HEK293 (cell line): ENCODE data around the gene RBMS3.

Experiments used
- CTCF ChIA-PET: fragments of 350-600 bp; formaldehyde crosslinking; extraction: SDS; loops from one replicate; lab custom pipeline; 2021; ENCODE audit warnings: antibody characterized with exemption; lab: Yijun Ruan, JAX
- POLR2A ChIA-PET: fragments of 300-600 bp; formaldehyde crosslinking; extraction: SDS; loops from one replicate; lab custom pipeline; 2020; ENCODE audit warnings: antibody characterized with exemption, inconsistent platforms; lab: Yijun Ruan, JAX
- H3K27ac ChIP-seq: fragments of 200-500 bp; sonication (Bioruptor generic); 2 replicates; pipeline ENCODE4 v1.5.1; 2014; ENCODE audit warnings: low read depth, low read length, control low read depth, inconsistent platforms; ENCODE audit errors: extremely low read depth
- H3K36me3 ChIP-seq, 2 experiments: fragments of 200-500 bp in 1 of 2; sonication (Bioruptor generic) in 1 of 2; 1 replicate in 1 of 2; 2 replicates in 1 of 2; pipeline ENCODE4 v1.5.1; 2014 to 2017; ENCODE audit warnings: inconsistent platforms in 2 of 2, low read length in 2 of 2; ENCODE audit not compliant: control insufficient read depth in 2 of 2, insufficient read depth in 1 of 2
- H3K4me1 ChIP-seq: fragments of 200-500 bp; sonication (Bioruptor generic); 2 replicates; pipeline ENCODE4 v1.5.1; 2014; ENCODE audit warnings: mild to moderate bottlenecking, low read length, inconsistent platforms; ENCODE audit not compliant: control insufficient read depth, insufficient read depth
- H3K4me3 ChIP-seq: 2 replicates; pipeline ENCODE4 v1.5.1; 2011; ENCODE audit warnings: low read depth, mild to moderate bottlenecking, control low read depth, low read length, moderate library complexity
- H3K9me3 ChIP-seq: fragments of 200-500 bp; sonication (Bioruptor generic); 2 replicates; pipeline ENCODE4 v1.5.1; 2014; ENCODE audit warnings: low read depth, low read length, inconsistent platforms; ENCODE audit not compliant: control insufficient read depth, insufficient read depth
- GLI4 ChIP-seq: fragments of 450-650 bp; formaldehyde crosslinking; IDR thresholded peaks from 2 replicates; pipeline ENCODE4 v1.5.1; 2016; ENCODE audit warnings: missing biosample characterization, missing genetic modification characterization
- KLF16 ChIP-seq: fragments of 450-650 bp; formaldehyde crosslinking; IDR thresholded peaks from 2 replicates; pipeline ENCODE4 v1.5.1; 2017; ENCODE audit warnings: missing biosample characterization, missing genetic modification characterization
- MEIS1 ChIP-seq: sonication (generic); formaldehyde crosslinking; IDR thresholded peaks from 2 replicates; pipeline ENCODE4 v1.8.1; 2022; ENCODE audit warnings: missing genetic modification reagents, mild to moderate bottlenecking, borderline replicate concordance
- OVOL3 ChIP-seq: fragments of 450-650 bp; formaldehyde crosslinking; IDR thresholded peaks from 2 replicates; pipeline ENCODE4 v1.5.1; 2016; ENCODE audit warnings: missing biosample characterization, missing genetic modification characterization
- SP2 ChIP-seq: fragments of 450-650 bp; formaldehyde crosslinking; IDR thresholded peaks from 2 replicates; pipeline ENCODE4 v1.5.1; 2016; ENCODE audit warnings: missing biosample characterization, missing genetic modification characterization
- TRIM28 ChIP-seq: IDR thresholded peaks from 2 replicates; pipeline ENCODE4 v1.6.1; 2011; ENCODE audit warnings: low read length, control low read depth, borderline replicate concordance
- ZBTB1 ChIP-seq: fragments of 450-650 bp; formaldehyde crosslinking; IDR thresholded peaks from 2 replicates; pipeline ENCODE4 v1.5.1; 2016; ENCODE audit warnings: missing biosample characterization, missing genetic modification characterization
- ZNF10 ChIP-seq: fragments of 450-650 bp; formaldehyde crosslinking; IDR thresholded peaks from 2 replicates; pipeline ENCODE4 v1.5.1; 2017; ENCODE audit warnings: missing biosample characterization, missing genetic modification characterization
- ZNF138 ChIP-seq: fragments of 450-650 bp; formaldehyde crosslinking; IDR thresholded peaks from 2 replicates; pipeline ENCODE4 v1.5.1; 2016; ENCODE audit warnings: missing biosample characterization, missing genetic modification characterization, borderline replicate concordance
- ZNF19 ChIP-seq: fragments of 450-650 bp; formaldehyde crosslinking; IDR thresholded peaks from 2 replicates; pipeline ENCODE4; 2016; ENCODE audit warnings: missing biosample characterization, missing genetic modification characterization, low read depth
- ZNF223 ChIP-seq: fragments of 450-650 bp; formaldehyde crosslinking; IDR thresholded peaks from 2 replicates; pipeline ENCODE4 v1.5.1; 2016; ENCODE audit warnings: missing biosample characterization, missing genetic modification characterization
- ZNF404 ChIP-seq: fragments of 450-650 bp; formaldehyde crosslinking; IDR thresholded peaks from 2 replicates; pipeline ENCODE4 v1.5.1; 2017; ENCODE audit warnings: missing biosample characterization, missing genetic modification characterization
- ZNF621 ChIP-seq: fragments of 450-650 bp; formaldehyde crosslinking; IDR thresholded peaks from 2 replicates; pipeline ENCODE4 v1.5.1; 2017; ENCODE audit warnings: missing biosample characterization, missing genetic modification characterization
- ZNF792 ChIP-seq: fragments of 450-650 bp; formaldehyde crosslinking; IDR thresholded peaks from 2 replicates; pipeline ENCODE4 v1.5.1; 2016; ENCODE audit warnings: missing biosample characterization, missing genetic modification characterization
- ZNF837 ChIP-seq: fragments of 450-650 bp; formaldehyde crosslinking; IDR thresholded peaks from 2 replicates; pipeline ENCODE4 v1.5.1; 2016; ENCODE audit warnings: missing biosample characterization, missing genetic modification characterization
- ZNF843 ChIP-seq: fragments of 450-650 bp; formaldehyde crosslinking; IDR thresholded peaks from 2 replicates; pipeline ENCODE4 v1.5.1; 2016; ENCODE audit warnings: missing biosample characterization, missing genetic modification characterization
- ZSCAN30 ChIP-seq: fragments of 450-650 bp; IDR thresholded peaks from 2 replicates; pipeline ENCODE4 v1.5.1; 2018; ENCODE audit warnings: missing biosample characterization, mild to moderate bottlenecking, missing genetic modification characterization, moderate library complexity
- ZXDB ChIP-seq: fragments of 450-650 bp; formaldehyde crosslinking; IDR thresholded peaks from 2 replicates; pipeline ENCODE4 v1.5.1; 2016; ENCODE audit warnings: missing biosample characterization, missing genetic modification characterization
- TF ChIP-seq, protein P1 (sequence below): fragments of 450-650 bp; IDR thresholded peaks from 2 replicates; pipeline ENCODE4 v1.5.1; 2018; ENCODE audit warnings: missing biosample characterization, missing genetic modification characterization
- TF ChIP-seq, protein P2 (sequence below): fragments of 450-650 bp; formaldehyde crosslinking; IDR thresholded peaks from 2 replicates; pipeline ENCODE4 v1.5.1; 2017; ENCODE audit warnings: missing biosample characterization, missing genetic modification characterization

The RBMS3 gene

DNA sequence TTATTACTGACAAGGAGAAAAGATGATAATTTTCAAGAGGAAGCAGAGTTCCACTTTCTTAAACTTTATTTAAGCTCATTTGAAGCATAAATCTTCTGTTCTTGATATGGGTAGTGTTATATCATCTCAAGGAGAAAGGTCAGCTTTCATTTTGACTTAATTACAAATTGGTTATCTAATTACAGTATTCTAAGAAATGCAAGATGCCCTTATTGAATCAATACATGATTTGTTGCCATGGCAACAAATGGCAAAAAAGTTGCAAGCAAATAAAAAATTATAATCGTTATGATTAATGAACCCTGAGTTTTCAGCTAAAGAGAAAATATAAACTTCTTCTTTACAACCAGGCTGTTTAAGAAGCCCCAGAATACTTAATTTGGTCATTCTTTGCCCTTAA is 622.7 kb downstream of the RBMS3 start (continued):
- TF ChIP-seq, protein P1, sequence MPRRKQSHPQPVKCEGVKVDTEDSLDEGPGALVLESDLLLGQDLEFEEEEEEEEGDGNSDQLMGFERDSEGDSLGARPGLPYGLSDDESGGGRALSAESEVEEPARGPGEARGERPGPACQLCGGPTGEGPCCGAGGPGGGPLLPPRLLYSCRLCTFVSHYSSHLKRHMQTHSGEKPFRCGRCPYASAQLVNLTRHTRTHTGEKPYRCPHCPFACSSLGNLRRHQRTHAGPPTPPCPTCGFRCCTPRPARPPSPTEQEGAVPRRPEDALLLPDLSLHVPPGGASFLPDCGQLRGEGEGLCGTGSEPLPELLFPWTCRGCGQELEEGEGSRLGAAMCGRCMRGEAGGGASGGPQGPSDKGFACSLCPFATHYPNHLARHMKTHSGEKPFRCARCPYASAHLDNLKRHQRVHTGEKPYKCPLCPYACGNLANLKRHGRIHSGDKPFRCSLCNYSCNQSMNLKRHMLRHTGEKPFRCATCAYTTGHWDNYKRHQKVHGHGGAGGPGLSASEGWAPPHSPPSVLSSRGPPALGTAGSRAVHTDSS (tag by site-specific recombination): no peak
- no peak for TF ChIP-seq ZNF621

DNA sequence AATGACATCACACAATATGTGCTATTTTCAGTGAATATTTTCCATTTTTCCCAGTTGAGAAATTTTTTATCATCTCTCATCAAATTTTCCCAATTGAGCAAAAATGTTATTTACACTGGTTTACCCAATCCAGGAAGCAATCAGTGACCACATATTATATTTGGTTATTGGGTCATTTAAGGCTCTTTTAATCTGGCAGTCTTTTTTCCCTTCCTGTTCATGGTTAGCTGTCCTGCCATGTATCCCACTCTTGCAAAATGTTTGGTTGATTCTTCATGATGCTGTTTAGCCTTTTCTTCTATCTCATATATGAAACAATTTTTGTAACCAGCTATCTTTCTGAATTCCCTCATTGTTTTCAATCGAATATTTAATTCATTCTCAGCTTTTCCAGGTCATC is 626.0 kb downstream of the RBMS3 start:
- H3K9me3 ChIP-seq: no peaks in the 10 kb centered on the region
- no peak overlapping the region for H3K27ac ChIP-seq
- POLR2A ChIA-PET: no interaction called here
- no peaks in the 10 kb centered on the region for H3K4me1 ChIP-seq
- CTCF ChIA-PET: no interaction called here
- H3K36me3 ChIP-seq: no peaks in the 10 kb centered on the region
- no peak overlapping the region for H3K4me3 ChIP-seq
- TF ChIP-seq ZNF792 (tag by site-specific recombination) (no peak), ZNF10 (tag by site-specific recombination) (no peak), ZNF19 (no peak), ZNF138 (tag by site-specific recombination) (no peak), ZNF223 (tag by site-specific recombination) (no peak), ZNF843 (tag by site-specific recombination) (no peak), TRIM28 (no peak), ZNF837 (no peak), ZNF621 (no peak), ZBTB1 (tag by site-specific recombination) (no peak), SP2 (tag by site-specific recombination) (no peak), ZXDB (no peak)

DNA sequence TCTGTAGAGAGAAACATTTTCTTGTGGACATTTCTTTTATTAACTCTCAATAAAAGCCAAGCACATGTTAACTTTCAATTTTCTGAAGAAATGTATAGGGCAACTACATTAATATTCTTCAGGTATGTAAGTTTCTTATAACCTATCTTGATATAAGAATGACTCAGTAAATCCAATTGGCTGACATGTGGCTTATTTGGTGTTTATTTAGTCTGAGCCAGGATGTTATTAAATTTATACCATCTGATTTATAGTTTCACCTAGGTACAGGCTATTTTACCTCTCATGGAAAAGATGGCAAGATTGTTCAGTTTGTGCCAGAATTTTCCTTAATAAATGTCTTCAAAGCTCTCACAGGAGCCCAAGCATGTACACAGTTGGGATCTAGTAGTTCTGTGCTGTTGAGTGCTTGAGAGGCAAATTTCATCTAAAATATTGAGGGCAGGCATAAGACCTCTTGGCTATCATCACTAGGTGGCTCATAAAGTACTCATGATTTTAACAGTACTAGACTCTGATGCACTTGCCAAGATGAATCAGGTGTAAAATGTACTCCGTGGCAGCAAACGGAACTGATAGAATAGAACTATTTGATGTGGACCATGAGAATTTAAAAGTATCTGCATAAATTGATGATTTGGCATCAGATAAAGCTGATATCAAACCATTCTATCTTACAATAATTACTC is 631.9 kb downstream of the RBMS3 start:
- no peak for TF ChIP-seq OVOL3 (tag by site-specific recombination)
- TF ChIP-seq KLF16 (tag by site-specific recombination): no peak
- no peak for TF ChIP-seq ZSCAN30
- TF ChIP-seq MEIS1 (CRISPR knock-in tag): no peak
- TF ChIP-seq ZNF404 (tag by site-specific recombination): no peak
- TF ChIP-seq, protein P2, sequence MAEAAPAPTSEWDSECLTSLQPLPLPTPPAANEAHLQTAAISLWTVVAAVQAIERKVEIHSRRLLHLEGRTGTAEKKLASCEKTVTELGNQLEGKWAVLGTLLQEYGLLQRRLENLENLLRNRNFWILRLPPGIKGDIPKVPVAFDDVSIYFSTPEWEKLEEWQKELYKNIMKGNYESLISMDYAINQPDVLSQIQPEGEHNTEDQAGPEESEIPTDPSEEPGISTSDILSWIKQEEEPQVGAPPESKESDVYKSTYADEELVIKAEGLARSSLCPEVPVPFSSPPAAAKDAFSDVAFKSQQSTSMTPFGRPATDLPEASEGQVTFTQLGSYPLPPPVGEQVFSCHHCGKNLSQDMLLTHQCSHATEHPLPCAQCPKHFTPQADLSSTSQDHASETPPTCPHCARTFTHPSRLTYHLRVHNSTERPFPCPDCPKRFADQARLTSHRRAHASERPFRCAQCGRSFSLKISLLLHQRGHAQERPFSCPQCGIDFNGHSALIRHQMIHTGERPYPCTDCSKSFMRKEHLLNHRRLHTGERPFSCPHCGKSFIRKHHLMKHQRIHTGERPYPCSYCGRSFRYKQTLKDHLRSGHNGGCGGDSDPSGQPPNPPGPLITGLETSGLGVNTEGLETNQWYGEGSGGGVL (tag by site-specific recombination): no peak
- TF ChIP-seq GLI4 (tag by site-specific recombination): no peak
- Histone ChIP-seq H3K9me3 (no peaks in the 10 kb centered on the region), H3K4me1 (no peaks in the 10 kb centered on the region), H3K36me3 (no peaks in the 10 kb centered on the region), H3K27ac (no peak overlapping the region), H3K4me3 (no peak overlapping the region)
- ChIA-PET POLR2A (no interaction called here), CTCF (interaction anchor here (0.6 kb wide), 1 partner anchor 15 kb away, joined by 3 read pairs; no protein-coding TSS in a partner anchor)
